ENCODE measurements around the gene CDH4. TPM values are rescaled to one million over a fixed set of nuclear protein-coding genes. Genes with fewer than 3 reads are reported as not detected.

Gene CDH4
- total RNA-seq, 1 donor from 2014 or later, result under 0.01 TPM

DNA sequence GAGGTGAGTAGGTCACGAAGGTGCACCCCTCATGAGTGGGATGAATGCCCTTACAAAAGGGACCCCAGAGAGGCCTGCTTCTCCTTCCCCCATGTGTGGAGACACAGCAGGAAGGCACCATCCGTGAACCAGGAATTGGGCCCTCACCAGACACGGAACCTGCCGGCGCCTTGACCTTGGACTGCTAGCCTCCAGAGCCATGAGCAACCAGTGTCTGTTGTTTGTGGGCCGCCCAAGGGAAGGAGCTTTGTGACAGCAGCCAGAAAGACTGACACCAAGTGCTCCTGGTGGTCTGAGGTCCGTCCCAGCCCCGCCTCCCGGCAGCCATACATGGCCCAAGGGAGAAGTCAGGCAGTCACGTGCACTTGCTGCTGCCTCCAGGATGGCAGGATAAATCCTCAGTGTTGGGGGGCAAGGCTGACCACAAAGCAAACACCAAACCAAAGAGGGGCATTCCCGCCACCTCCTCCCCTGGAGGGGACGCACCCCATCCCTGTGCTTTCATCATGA, 29.3 kb downstream of the CDH4 start:
- no peak for DNase-seq (ENCODE audit: low read depth in 2 of 2)

DNA sequence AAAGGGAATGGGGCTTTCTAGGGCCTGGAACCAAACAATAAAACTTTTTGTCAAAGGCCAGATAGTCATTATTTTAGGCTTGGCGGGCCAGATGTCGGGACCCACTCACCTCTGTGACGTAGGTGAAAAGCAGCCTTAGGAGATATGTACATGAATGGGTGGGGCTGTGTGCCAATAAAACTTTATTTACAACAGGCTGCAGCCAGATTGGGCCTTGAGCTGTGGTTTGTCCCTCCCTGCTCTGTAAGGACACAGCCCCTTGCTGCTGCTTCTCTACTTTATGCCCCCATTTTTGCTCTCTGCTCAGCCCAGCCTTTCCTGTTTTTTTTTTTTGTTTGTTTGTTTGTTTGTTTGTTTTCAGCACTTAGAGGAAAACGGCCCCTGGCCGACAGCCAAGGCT, 32.7 kb downstream of the CDH4 start:
- DNase-seq (ENCODE audit: low read depth in 2 of 2), result no peak

DNA sequence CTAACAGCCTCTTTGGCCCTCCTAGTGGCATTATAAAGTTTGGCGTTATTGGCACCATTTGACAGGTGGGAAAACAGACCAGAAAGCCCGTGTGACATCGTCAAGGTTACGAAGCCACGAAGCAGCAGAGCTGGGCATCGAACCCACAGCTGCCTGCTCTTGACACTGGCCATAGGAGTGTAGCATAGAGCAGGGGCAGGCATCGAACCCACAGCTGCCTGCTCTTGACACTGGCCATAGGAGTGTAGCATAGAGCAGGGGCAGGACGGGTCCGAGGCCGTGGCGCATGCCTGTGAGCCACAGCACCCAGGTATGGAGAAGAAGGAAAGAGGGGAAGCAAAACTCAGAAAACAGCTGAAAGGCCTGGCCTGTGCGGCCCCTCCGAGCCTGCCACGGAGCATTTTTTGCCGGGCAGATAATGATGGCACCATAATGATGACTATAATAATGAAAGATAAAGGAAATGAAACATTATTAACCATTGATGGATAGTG, 33.1 kb downstream of the CDH4 start:
- no peak for DNase-seq (ENCODE audit: low read depth in 2 of 2)

DNA sequence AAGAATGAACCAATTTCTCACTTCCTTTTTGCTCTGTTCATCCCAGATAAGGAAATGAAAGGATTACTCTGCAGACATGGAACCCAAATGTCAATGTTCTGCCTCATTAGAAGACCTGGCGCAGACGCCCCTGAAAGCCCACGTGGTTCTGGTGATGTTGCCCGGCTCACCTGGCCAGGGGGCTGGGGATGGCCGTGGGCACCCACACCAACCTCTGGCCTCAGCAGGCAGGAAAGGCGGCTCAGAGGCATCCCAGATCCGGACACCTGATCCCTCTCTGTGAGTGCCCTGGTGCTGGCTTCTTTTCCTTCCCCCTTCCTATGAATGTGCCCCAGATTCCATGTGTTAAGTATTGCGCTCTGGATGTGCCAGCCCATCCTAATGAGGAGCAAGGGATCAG, 33.6 kb downstream of the CDH4 start:
- no peak for DNase-seq (ENCODE audit: low read depth in 2 of 2)

DNA sequence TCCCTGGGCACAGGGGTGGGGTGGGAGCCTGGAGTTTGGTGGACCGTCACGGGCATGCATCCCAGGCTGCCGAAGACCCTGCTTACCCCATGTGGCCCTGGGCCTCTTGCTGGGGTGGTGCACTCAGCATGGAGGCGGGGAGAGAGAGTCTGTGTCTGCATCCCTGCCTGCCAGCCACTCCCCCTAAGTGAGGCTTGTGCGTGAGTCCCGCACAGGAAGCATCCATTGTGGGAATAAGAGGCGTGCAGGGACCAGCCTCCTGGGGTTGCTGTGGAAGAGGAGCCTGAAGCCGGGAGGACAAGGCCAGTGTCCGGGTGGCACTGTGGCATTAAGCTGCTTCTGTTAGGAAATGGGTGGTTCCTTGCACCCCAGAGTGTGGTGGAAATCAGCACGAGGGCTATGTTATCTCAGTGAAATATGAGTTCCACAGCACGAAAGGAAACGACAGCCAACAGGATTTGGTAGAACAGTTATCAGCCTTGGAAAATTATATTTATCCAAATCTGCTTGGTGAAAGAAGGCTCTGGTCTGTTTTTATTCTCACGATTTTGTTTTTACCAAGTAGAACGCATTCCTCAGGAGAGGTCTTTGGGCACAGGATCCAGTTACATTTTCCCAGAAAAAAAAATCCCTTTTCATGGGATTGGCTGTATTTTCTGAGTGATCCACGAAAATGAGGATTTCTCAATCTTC, 35.7 kb downstream of the CDH4 start:
- DNase-seq (ENCODE audit: low read depth in 2 of 2), result no peak

DNA sequence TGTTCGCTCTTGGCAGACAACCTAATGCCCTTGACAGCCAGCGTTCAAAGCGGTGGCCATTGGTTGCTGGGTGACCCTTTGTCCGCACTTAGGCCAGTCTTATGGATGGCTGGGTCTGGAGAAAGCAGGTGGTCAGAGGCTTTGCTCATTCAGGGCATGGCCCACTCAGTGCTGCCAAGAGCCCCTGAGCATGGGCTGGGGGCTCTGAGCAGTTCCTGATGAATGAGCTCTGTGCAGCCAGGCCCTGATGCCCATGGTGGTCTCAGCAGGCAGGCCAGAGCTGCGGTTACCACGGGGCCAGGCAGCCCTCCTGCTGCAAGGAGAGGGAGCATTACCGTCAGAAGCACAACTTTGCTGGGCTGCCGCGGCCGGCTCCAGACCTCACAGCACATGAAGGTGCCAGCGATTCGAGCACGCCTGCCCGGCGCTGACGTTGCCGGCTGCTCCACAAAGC, 36.3 kb downstream of the CDH4 start:
- DNase-seq (ENCODE audit: low read depth in 2 of 2), result no peak

DNA sequence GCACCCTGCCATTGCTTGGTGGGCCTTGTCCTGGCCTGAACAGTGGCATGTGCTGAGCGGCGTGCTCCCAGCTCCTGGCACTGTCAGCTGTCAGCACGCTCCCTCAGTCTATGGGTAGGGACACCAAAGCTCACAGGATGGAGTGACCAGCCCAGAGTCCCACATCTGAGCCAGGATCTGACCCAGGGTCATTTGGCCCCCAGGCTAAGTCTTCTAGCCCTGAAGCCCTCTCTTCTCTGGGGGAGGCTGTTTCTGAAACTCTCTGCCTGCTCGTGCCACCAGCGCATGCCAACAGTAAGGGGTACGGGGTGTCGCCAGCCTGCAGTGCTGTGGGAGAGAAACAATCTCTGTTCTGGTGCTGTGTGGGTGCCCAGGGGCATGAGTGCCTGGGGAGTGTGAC, 37.1 kb downstream of the CDH4 start:
- no peak for DNase-seq (ENCODE audit: low read depth in 2 of 2)

DNA sequence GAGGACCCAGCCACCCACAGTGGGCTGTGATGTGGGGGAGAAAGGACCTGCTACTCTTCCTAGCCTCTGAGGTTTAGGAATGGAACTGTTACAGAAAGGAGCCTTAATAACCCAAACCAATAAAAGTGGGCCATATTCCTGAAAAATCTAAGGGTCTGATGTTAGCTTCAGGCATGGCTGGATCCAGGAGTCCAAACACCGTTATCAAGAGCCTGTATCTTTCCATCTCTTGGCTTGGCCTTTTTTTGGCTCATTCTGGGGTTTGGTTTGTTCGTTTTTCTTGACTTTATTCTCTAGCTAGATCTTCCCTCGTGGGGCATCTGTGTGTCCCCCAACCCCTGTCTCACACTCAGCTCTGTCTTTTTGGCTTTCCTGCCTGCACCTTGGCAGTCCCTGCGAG, 38.7 kb downstream of the CDH4 start:
- DNase-seq (ENCODE audit: low read depth in 2 of 2), result no peak

DNA sequence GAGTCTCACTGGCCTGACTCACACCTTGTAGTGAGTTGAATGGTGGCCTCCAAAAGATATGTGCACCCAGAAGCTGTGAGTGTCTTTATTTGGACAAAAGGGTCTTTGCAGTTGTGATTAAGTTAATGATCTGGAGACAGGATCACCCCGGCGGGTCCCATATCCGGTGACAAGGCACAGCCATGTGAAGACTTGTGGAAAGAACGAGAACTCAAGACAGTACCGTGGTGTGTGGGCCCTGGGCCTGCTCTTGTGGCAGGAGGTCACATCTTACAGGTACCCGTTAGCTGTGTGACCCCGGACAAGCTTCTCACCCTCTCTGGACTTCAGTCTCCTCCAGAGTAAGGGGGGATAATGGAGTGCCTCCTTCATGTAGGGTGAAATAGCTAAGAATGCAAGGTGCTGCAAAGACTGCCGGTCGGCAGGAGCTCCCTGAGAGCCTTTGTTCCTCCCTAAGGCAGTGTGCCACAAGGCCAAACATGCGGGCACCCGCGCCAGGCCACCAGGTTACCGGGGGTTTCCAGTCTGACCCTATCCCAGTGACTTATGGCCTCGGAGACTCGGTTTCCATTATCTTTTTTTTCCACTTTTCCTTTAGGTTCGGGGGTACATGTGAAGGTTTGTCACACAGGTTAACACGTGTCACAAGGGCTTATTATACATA, 39.2 kb downstream of the CDH4 start:
- no peak for DNase-seq (ENCODE audit: low read depth in 2 of 2)

DNA sequence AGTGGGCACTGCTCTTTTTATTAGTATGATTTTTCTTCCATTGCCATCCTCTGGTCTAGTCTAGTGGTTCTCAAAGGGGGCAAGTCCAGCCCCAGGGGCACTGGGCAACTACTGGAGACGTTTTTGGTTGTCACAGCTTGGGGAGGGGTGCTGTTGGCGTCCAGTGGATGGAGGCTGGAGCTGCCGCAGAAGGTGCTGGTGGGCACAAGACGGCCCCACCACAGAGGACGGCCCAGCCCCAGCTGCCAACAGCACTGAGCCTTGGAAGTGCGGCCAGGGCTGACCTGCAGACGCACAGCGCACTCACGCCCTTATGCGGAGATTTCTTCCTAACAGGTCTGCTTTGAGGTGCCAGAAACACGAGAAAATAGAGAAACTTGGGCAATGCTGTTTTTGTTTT, 40.3 kb downstream of the CDH4 start:
- DNase-seq (ENCODE audit: low read depth in 2 of 2), result no peak

DNA sequence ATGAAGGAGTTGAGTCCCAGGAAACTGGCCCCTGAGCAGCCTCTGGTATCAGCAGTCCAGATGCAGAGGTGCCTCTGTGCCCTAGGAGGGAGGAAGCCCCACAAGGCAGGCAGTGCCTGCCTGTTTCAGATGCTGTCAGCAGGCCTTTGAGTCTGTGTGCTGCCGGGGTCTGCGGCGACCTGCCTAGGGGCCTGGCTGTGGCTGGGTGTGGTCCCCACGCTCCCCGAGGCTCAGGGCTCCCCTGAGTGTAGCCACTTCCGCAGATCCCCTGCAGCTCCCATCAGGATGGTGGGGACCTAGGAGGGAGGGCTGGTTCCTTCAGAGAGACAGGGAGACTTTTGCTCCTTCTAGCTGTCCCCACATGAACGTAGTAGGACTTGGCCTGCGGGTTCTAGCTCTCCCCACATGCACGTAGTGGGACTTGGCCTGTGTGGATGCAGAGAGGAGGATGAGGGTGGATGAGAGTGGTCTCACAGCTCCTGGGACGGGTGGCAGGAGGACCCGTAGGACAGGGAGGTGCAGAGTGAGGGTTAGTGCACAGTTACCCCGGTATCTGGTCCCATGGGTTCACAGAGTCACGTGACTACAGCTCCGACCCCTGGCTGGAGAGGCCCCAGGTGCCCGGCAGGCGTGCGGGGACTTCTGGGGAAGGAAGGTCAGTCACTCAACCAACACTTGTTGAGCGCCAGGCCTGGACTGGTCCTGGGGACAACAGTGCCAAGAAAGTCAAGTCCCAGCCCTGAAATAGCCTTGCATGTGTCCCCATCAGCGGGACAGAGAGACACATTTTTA, 41.0 kb downstream of the CDH4 start:
- no peak for DNase-seq (ENCODE audit: low read depth in 2 of 2)

DNA sequence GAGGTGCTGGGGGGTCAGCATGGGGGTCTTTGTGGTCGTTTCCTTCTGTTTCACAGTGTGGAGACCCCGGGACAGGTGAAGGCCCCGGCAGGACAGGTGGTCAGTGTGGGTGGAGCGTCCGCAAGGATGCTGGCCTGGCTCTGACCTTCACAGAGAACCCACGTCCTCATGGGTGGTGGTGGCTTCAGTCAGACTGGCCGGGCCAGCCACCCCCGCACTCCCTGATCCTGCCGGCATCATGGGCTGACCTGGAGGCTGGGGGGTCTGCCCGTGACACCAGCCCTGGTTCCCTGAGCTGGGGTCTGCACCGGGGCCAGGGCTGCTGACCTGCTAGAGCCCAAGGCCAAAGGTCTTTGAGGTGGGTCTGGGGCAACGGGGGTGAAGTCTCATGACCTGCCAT, 41.9 kb downstream of the CDH4 start:
- DNase-seq (ENCODE audit: low read depth in 2 of 2), result no peak

DNA sequence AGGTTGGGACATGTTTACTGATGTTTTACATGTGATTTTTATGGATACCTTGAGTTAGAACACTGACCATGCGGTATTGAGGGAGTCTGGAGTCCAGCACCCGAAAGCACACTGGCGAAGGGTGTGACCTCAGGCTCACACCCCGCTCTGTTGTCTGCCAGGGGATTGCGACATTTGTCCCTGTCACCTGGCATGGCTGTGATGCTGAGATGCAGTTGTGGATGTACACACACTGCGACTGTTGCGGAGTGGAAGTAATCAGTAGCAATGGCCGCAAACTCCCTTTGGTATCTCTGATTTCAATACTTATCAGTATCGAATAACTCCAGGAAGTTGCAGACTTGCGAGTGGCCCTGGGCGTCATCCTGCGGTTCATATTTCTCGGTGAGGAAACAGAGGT, 43.2 kb downstream of the CDH4 start:
- no peak for DNase-seq (ENCODE audit: low read depth in 2 of 2)

DNA sequence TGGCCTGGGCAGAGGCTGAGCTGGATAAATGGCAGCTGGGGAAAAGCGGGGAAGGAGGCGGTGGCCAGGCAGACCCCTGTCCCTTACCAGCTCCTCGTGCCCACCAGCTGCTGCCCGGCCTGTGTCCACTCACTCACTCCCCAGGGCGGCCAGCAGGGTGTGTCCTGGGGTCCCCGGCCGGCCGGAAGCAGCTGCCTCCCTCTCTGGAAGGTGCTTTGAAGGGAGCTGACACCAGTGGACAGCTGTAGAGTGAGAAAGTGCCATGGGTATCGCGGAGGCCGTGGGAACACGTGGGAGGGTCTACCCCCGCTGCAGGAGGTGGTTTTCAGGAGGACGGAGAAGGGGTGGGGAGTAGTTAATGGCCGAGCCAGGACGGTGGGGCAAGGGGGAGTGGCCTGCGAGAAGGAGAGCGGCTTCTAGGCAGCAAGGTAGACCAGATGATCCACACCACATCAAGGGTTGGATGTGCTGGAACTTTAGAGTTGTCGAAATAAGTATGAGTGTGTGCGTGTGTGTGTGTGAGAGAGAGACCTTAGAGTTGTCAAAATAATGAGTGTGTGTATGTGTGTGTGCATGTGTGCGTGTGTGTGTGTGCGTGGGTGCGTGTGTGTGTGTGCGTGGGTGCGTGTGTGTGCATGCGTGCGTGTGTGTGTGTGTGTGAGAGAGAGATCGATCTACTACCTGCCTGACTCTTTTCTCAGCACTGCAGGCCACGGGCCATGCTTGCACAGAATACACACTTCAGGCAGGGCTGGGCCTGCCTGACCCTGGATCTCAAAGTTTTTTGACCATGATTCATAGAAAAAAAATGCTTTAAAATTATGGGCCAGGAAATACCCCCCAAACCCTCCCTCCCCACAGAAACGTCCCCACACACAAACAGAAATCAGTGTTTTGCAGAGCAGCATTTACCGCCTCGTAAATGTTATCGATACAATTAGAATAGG, 43.9 kb downstream of the CDH4 start:
- DNase-seq (ENCODE audit: low read depth in 2 of 2), result no peak

DNA sequence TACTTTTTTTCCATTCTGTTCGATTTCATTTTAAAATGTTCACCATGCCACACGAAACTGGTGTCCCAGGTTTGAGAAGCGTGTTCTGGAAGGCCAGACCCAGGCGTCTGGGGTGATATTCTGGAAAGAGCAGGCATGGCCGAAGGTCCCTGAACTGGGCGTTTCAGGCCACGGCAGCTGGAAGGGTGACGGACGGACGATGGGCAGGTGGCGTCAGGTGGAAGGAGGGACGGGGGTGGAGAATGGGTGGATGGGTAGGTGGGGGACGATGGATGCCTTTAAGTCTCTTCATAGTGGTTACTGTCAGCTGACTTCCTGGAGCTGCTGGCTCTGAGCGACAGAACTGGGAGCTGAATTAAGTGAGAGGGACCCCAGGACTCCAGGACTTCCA, 44.6 kb downstream of the CDH4 start:
- no peak for DNase-seq (ENCODE audit: low read depth in 2 of 2)

DNA sequence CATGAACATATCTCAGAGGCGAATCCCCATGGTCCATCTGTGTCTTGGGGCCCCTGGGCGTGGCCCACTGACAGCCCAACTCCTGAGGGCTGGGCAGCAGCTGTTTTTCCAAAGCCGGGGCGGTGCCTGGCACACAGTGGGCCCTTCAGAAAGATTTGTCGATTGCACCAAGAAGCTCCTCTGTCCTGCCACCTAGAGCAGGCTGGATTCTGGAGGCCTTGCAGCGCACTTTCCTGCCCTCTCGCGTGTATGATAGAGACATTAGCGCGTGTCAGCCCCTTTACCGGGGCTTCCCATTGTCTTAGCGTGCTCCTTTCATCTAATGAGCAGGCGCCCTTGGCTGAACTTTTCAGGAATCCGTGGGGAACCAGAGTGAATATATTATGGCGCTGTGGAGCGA, 45.4 kb downstream of the CDH4 start:
- DNase-seq (ENCODE audit: low read depth in 2 of 2), result no peak

DNA sequence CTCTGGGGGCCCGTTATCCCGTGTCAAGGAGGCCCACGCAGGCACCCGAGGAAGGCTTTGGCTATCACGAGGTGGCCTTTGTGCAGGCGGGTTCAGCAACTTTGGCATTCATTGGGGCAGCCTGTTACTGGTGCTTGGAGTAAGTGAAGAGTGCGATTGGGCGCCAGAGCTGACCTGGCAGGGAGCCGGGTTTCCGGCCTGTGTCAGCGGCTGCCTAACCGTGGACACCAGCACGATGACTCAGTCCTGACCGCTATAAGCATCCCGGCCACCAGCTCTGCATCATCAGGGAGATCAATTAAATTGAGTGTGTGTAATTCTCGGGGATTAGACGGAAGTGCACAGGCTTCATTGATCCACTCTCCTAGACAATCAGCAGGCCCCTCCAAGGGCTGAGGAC, 45.9 kb downstream of the CDH4 start:
- peak in 1 of 2 donors; percentile 22 for DNase-seq (ENCODE audit: low read depth in 2 of 2)

DNA sequence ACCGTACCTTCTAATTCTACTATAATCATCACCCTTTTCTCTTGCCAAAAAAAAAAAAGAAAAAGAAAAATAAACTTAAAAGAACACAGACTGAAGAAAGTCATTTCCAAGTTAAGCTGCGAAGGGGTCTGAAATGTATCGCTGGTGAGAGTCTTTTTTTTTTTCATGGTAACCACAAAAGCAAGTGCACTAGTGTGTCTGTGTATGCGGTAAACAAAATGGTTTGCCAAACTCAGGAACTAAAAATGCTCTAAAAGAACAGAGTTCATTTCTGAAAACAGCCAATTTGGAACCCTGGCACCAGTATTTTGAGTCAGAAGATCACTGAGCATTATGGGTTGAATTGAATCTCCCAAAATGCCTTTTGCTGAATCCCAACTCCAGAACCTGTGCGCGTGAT, 46.6 kb downstream of the CDH4 start:
- DNase-seq (ENCODE audit: low read depth in 2 of 2), result no peak

DNA sequence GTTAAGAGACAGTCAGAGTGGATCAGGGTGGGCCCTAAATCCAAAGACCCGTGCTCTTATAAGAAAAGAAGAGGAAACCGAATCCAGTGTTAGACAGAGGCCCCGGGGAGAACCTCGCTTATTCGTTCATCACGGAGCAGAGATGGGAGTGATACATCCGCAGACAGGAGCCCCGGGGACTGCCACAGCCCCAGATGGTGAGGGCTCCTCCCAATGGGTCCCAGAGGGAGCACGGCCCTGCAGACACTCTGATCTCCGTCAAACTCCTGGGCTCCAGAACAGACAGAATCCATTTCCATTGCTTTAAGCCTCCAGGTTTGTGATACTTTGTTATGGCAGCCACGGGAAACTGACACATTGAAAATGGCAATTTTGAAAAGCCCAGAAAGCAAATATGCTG, 47.0 kb downstream of the CDH4 start:
- no peak for DNase-seq (ENCODE audit: low read depth in 2 of 2)

DNA sequence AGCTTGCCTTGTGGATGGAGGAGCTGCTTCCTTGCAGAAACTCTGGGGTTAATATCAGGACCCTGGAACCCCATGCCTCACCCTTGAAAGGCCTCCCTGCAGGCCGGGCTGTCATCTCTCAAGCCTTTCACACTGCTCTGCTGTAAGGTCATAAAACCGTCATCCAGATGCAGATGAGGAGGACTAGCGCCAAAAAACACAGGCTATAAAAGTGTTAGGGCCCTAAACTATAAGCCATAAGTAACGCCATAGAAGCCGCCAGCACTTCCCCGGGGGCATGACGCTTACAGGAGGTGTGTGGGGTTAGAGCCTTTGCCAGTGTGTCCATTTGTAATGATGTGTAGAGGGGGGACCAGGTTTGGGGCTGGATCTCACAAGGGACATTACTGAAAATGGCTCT, 47.6 kb downstream of the CDH4 start:
- no peak for DNase-seq (ENCODE audit: low read depth in 2 of 2)

DNA sequence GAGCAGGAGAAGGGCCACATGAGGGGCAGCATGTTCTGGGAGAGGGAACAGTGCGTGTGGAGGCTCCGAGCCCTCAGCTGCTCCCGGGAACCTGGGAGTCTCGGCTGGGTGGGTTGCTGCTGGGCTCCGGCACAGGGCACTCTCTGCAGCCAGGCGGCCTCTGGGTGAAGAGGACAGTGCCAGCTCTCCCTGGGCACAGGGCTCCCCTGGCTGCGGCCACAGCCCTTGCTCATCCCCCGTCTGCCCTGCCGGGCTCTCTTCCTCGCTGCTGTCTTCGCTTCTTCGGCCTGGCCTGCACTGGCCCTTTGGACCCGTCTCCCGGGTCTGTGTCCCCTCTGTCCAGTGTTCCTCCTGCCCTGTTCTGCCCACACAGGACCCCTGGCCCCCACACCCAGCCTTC, 48.2 kb downstream of the CDH4 start:
- DNase-seq (ENCODE audit: low read depth in 2 of 2), result no peak
